GM23248 (cell line): Measurements from ENCODE around the gene TPST1. TPM values are rescaled to one million over a fixed set of nuclear protein-coding genes. Genes with fewer than 3 reads are reported as not detected.

Source experiments
- DNase-seq: peaks from one replicate; pipeline ENCODE4 v3.0.0-alpha.2; 2015
- H2AFZ ChIP-seq: fragments of 200-600 bp; sonication (generic); 2 replicates; pipeline ENCODE4 v1.6.1; 2016; ENCODE audit warnings: antibody characterized with exemption
- H3F3A ChIP-seq: fragments of 200-600 bp; sonication (generic); 2 replicates; pipeline ENCODE4 v1.6.1; 2016; ENCODE audit warnings: mild to moderate bottlenecking, antibody characterized with exemption, mixed run types; ENCODE audit not compliant: insufficient read depth
- H3K27ac ChIP-seq: fragments of 200-600 bp; sonication (generic); 2 replicates; pipeline ENCODE4 v1.5.1; 2016; ENCODE audit warnings: mild to moderate bottlenecking
- H3K27me3 ChIP-seq: fragments of 200-600 bp; sonication (generic); replicated peaks from 2 replicates; pipeline ENCODE4 v1.6.1; 2016; ENCODE audit warnings: mild to moderate bottlenecking; ENCODE audit not compliant: insufficient read depth
- H3K36me3 ChIP-seq: fragments of 200-600 bp; sonication (generic); 2 replicates; pipeline ENCODE4 v1.6.1; 2016; ENCODE audit warnings: low read depth, mild to moderate bottlenecking
- H3K4me1 ChIP-seq: fragments of 200-600 bp; sonication (generic); 2 replicates; pipeline ENCODE4 v1.6.1; 2016; ENCODE audit warnings: mild to moderate bottlenecking; ENCODE audit not compliant: insufficient read depth
- H3K4me2 ChIP-seq: fragments of 200-600 bp; sonication (generic); one replicate; pipeline ENCODE4 v1.6.1; 2016; ENCODE audit warnings: mild to moderate bottlenecking; ENCODE audit not compliant: unreplicated experiment
- H3K4me3 ChIP-seq: fragments of 200-600 bp; sonication (generic); 2 replicates; pipeline ENCODE4 v1.5.1; 2016; ENCODE audit warnings: mild to moderate bottlenecking
- H3K79me2 ChIP-seq: fragments of 200-600 bp; sonication (generic); 2 replicates; pipeline ENCODE4 v1.6.1; 2016; ENCODE audit warnings: mild to moderate bottlenecking; ENCODE audit not compliant: insufficient read depth
- H3K9ac ChIP-seq: fragments of 200-600 bp; sonication (generic); 2 replicates; pipeline ENCODE4 v1.6.1; 2016; ENCODE audit warnings: mild to moderate bottlenecking
- H3K9me2 ChIP-seq: fragments of 200-600 bp; sonication (generic); 2 replicates; pipeline ENCODE4 v1.6.1; 2016; ENCODE audit warnings: mixed run types, mild to moderate bottlenecking, moderate library complexity; ENCODE audit not compliant: insufficient read depth
- H3K9me3 ChIP-seq: fragments of 200-600 bp; sonication (generic); one replicate; pipeline ENCODE4 v1.6.1; 2017; ENCODE audit warnings: low read depth
- H4K20me1 ChIP-seq: fragments of 200-600 bp; sonication (generic); 2 replicates; pipeline ENCODE4 v1.6.0; 2016; ENCODE audit not compliant: insufficient read depth
- EZH2 ChIP-seq: fragments of 200-600 bp; sonication (generic); IDR thresholded peaks from 2 replicates; pipeline ENCODE4 v1.6.1; 2018; ENCODE audit warnings: antibody characterized with exemption, mild to moderate bottlenecking; ENCODE audit not compliant: insufficient read depth, poor library complexity, severe bottlenecking
- EZH2phosphoT487 ChIP-seq: fragments of 200-600 bp; sonication (generic); IDR thresholded peaks from 2 replicates; pipeline ENCODE4 v1.6.1; 2018; ENCODE audit warnings: antibody characterized with exemption, moderate library complexity, mild to moderate bottlenecking, low read depth; ENCODE audit not compliant: insufficient read depth
- WGBS, 2 experiments: methylation state at CpG; one replicate each; pipeline ENCODE4 v1.1.6; 2015 to 2017; ENCODE audit warnings: low lambda C conversion rate in 2 of 2, low coverage in 1 of 2; ENCODE audit errors: missing lambda C conversion rate in 2 of 2; 5-methylcytosine and 5-hydroxymethylcytosine counted together
- in situ Hi-C: fragments of 300-500 bp; cut with MboI; formaldehyde crosslinking; loops from 2 replicates; pipeline ENCODE4 v1.15.0; 2020
- polyA plus RNA-seq: library from polyadenylated mRNA; unstranded; fragments of >200 nt; fragmentation: Nextera tagmentation; extraction: Ambion mirVana; gene quantifications from 2 replicates; pipeline ENCODE4 v1.2.1, GENCODE V29; 2016
- total RNA-seq: library from RNA; depleted of rRNA; stranded (reverse); fragments of >200 nt; shearing (Covaris generic); gene quantifications from 2 replicates; pipeline ENCODE4 v1.2.3, GENCODE V29; 2014

TPST1 gene
- total and polyA plus RNA-seq, 2 experiments from 2014 or later = 54.1 to 57.0 TPM

DNA sequence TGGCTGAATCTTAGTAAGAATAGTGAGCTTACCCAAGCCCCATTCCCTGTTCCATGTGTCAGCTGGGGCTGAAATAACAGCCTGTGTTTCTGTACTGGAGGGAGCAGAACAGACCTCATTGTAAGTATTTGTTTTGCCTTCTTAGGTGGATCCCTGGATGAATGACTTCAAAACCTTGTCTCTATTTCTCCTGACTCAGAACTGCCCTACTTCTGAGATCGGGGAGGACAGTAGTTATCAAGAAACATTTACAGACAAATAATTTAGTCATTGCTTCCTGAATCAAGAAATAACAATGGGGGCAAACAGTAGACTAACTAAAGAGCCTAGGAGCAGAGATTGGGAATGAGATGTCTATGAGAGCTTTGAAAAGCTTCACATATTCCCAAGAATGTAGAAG, 58.8 kb downstream of the TPST1 start:
- TF ChIP-seq EZH2 (no peak), EZH2phosphoT487 (no peak)

DNA sequence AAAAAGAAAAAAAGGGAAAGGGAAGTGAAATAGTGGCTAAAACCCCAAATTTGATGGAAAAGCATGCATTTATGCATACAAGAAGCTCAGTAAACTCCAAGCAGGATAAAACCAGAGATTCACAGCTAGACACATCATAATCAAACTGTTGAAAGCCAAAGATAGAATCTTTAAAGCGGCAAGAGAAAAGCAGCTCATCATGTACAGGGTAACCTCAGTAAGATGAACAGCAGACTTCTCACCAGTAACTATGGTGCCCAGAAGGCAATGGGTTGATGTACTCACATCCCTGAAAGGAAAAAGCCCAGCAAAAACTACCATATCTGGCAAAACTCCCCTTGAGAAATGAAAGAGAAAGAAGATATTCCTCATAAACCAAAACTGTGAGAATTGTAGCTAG, 60.4 kb downstream of the TPST1 start:
- Histone ChIP-seq H3K9me2 (no peaks in the 10 kb centered on the region), H3K4me2 (no peak overlapping the region), H3K4me1 (peaks cover 32% of the 10 kb centered on the region), H3K36me3 (peaks cover 11% of the 10 kb centered on the region; the same call in 1 of the 2 replicates), H4K20me1 (no peaks in the 10 kb centered on the region), H3K4me3 (no peak overlapping the region), H3K9me3 (no peaks in the 10 kb centered on the region), H3K79me2 (peaks cover 87% of the 10 kb centered on the region), H3K27ac (no peak overlapping the region), H3K9ac (no peak overlapping the region), H3K27me3 (no peaks in the 10 kb centered on the region), H2AFZ (no peak overlapping the region), H3F3A (peaks cover 33% of the 10 kb centered on the region)
- TF ChIP-seq EZH2phosphoT487 = no peak
- peak; percentile 63 for DNase-seq
- 93 to 100% methylated on average over 1 of the region's 1 CpG for WGBS, 2 experiments
- in situ Hi-C loops = no loop called here

More for the DNA sequence above, 58.8 kb downstream of the TPST1 start:
- no peaks in the 10 kb centered on the region for H4K20me1 ChIP-seq
- peaks cover 39% of the 10 kb centered on the region for H3F3A ChIP-seq
- 65 to 81% methylated on average over 1 of the region's 1 CpG for WGBS, 2 experiments
- peaks cover 47% of the 10 kb centered on the region for H3K4me1 ChIP-seq
- no peak for DNase-seq
- peaks cover 87% of the 10 kb centered on the region for H3K79me2 ChIP-seq
- H3K4me3 ChIP-seq = no peak overlapping the region
- H3K4me2 ChIP-seq = no peak overlapping the region
- no peaks in the 10 kb centered on the region for H3K27me3 ChIP-seq
- in situ Hi-C loops = no loop called here
- H3K9ac ChIP-seq = no peak overlapping the region
- H2AFZ ChIP-seq = no peak overlapping the region
- H3K9me3 ChIP-seq = no peaks in the 10 kb centered on the region
- no peaks in the 10 kb centered on the region for H3K9me2 ChIP-seq
- peaks cover 11% of the 10 kb centered on the region; the same call in 1 of the 2 replicates for H3K36me3 ChIP-seq
- no peak overlapping the region for H3K27ac ChIP-seq

DNA sequence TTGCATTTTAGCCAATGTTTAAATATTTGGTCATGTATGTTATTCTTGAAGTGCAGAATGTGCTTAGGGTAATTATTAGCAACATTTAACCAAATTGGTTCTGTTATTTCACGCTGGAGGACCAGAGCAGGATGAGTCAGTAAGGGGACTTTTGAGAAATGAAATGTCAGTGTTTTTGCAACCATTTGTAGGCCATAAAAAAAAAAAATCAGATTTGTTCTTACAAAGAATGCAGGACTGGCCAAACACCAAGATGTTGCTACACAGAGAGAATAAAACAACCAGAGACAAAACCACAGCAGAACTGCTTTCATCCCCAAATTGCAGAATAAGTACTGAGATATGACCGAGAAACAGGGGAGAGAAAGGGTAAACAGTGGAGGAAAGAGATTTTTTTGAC, 62.1 kb downstream of the TPST1 start:
- Histone ChIP-seq H3K9ac (peak overlapping the region; percentile 15), H3K4me2 (peak overlapping the region; percentile 72), H3K36me3 (peaks cover 16% of the 10 kb centered on the region; the same call in 1 of the 2 replicates), H3K9me3 (no peaks in the 10 kb centered on the region), H3K27me3 (no peaks in the 10 kb centered on the region), H3K27ac (peak overlapping the region; percentile 67), H3F3A (peaks cover 33% of the 10 kb centered on the region), H3K9me2 (no peaks in the 10 kb centered on the region), H4K20me1 (no peaks in the 10 kb centered on the region), H3K4me3 (peak overlapping the region; percentile 44), H2AFZ (no peak overlapping the region), H3K4me1 (peaks cover 24% of the 10 kb centered on the region), H3K79me2 (peaks cover 87% of the 10 kb centered on the region)
- TF ChIP-seq EZH2 (no peak), EZH2phosphoT487 (no peak)
- WGBS, 2 experiments = 0% methylated on average over 2 of the region's 2 CpGs
- peak; percentile 93 for DNase-seq
- in situ Hi-C loops = no loop called here

DNA sequence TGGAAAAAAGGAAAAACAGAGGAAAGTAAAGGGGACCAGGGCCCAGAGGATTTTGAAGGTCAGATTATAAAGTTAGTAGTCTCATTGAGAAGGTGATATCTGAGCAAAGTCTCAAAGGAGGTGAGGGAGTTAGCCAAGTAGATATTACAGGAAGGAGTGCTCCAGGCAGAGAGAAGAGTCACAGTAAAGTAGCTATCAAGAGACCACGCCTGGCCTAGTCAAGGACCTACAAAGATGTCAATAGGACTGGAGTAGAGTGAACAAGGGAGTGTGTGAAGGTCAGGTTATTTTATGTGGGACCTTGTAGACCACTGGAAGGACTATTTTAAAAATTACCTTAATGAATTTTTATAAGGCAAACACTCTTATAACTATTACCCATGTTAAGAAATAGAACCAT, 64.8 kb downstream of the TPST1 start:
- TF ChIP-seq EZH2 (no peak), EZH2phosphoT487 (no peak)
- Histone ChIP-seq H3K79me2 (peaks cover 87% of the 10 kb centered on the region), H4K20me1 (no peaks in the 10 kb centered on the region), H3K4me2 (no peak overlapping the region), H3K9me3 (no peaks in the 10 kb centered on the region), H3K27ac (no peak overlapping the region), H3K9ac (no peak overlapping the region), H3K36me3 (peaks cover 13% of the 10 kb centered on the region; the same call in 1 of the 2 replicates), H2AFZ (no peak overlapping the region), H3K4me3 (no peak overlapping the region), H3K27me3 (no peaks in the 10 kb centered on the region), H3K4me1 (peaks cover 24% of the 10 kb centered on the region), H3F3A (peaks cover 33% of the 10 kb centered on the region), H3K9me2 (no peaks in the 10 kb centered on the region)
- no peak for DNase-seq
- in situ Hi-C loops = no loop called here
- WGBS, 2 experiments = 100% methylated on average over 1 of the region's 1 CpG

DNA sequence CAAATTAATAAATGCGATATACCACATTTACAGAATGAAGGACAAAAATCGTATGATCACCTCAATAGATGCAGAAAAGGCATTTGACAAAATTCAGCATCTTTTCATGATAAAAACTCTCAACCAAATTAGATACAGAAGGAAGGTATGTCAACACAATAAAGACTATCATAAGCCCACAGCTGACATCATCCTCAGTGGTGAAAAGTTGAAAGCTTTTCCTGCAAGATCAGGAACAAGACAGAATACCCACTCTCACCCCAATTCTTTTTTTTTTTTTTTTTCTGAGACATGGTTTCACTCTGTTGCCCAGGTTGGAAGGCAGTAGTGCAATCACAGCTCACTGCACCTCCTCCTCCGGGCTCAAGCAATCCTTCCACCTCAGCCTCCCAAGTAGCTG, 67.2 kb downstream of the TPST1 start:
- Histone ChIP-seq H3K9ac (no peak overlapping the region), H3K27ac (no peak overlapping the region), H3K4me3 (no peak overlapping the region), H3K79me2 (peaks cover 94% of the 10 kb centered on the region), H3F3A (peaks cover 27% of the 10 kb centered on the region), H3K4me1 (peaks cover 26% of the 10 kb centered on the region), H3K9me3 (no peaks in the 10 kb centered on the region), H3K36me3 (peaks cover 7% of the 10 kb centered on the region; the same call in 1 of the 2 replicates), H3K27me3 (no peaks in the 10 kb centered on the region), H3K4me2 (no peak overlapping the region), H4K20me1 (no peaks in the 10 kb centered on the region), H2AFZ (no peak overlapping the region), H3K9me2 (no peaks in the 10 kb centered on the region)
- 79% methylated on average over 3 of the region's 3 CpGs for WGBS, 2 experiments
- in situ Hi-C loops = no loop called here
- TF ChIP-seq EZH2phosphoT487 = no peak
- DNase-seq = no peak
